ELF-1 (cell line): ENCODE data around the gene CEACAM16.
"Not testable (repeated sequence)": the region's sequence is repeated elsewhere in the genome, so short reads cannot be mapped to it uniquely, and the experiment has no call there.

Source experiments
- DNase-seq: peaks from one replicate; pipeline ENCODE4 v3.0.0-alpha.2; 2016; ENCODE audit warnings: low read depth, low spot score

Gene CEACAM16

GRCh38 chr19:44677019-44677811, 21.7 kb upstream of the CEACAM16 start:
- peak; percentile 82 for DNase-seq

GRCh38 chr19:44680536-44680935, 18.4 kb upstream of the CEACAM16 start:
- no peak for DNase-seq

GRCh38 chr19:44681992-44682790, 16.8 kb upstream of the CEACAM16 start:
- no peak for DNase-seq

- DNase-seq: no peak
Measured at GRCh38 chr19:44682807-44683206, 16.1 kb upstream of the CEACAM16 start.

GRCh38 chr19:44683434-44684210, 15.3 kb upstream of the CEACAM16 start:
- DNase-seq: no peak

- DNase-seq: not testable (repeated sequence)
Measured at GRCh38 chr19:44684396-44684795, 14.6 kb upstream of the CEACAM16 start.

GRCh38 chr19:44684892-44685863, 13.8 kb upstream of the CEACAM16 start:
- DNase-seq: peak; percentile 83

- no peak for DNase-seq
Measured at GRCh38 chr19:44685877-44686276, 13.1 kb upstream of the CEACAM16 start.

- DNase-seq: no peak
Measured at GRCh38 chr19:44686896-44687295, 12.1 kb upstream of the CEACAM16 start.

GRCh38 chr19:44687888-44688287, 11.1 kb upstream of the CEACAM16 start:
- no peak for DNase-seq

- peak; percentile 84 for DNase-seq
Measured at GRCh38 chr19:44689290-44690130, 9.4 kb upstream of the CEACAM16 start.

- no peak for DNase-seq
Measured at GRCh38 chr19:44690131-44690440, 8.9 kb upstream of the CEACAM16 start.

GRCh38 chr19:44692379-44692721, 6.6 kb upstream of the CEACAM16 start:
- DNase-seq: no peak

- DNase-seq: peak; percentile 50
Measured at GRCh38 chr19:44694184-44694579, 4.8 kb upstream of the CEACAM16 start.

- DNase-seq: peak; percentile 62
Measured at GRCh38 chr19:44696939-44697669, 1.8 kb upstream of the CEACAM16 start.

GRCh38 chr19:44697670-44698034, 1.3 kb upstream of the CEACAM16 start:
- DNase-seq: no peak

- DNase-seq: no peak
Measured at GRCh38 chr19:44700547-44700946, 1.6 kb downstream of the CEACAM16 start.

GRCh38 chr19:44701228-44701627, 2.3 kb downstream of the CEACAM16 start:
- no peak for DNase-seq

GRCh38 chr19:44702551-44703176, 3.7 kb downstream of the CEACAM16 start:
- DNase-seq: no peak
